ENCODE measurements around the gene ZFP36L1. TPM values are rescaled to one million over a fixed set of nuclear protein-coding genes. Genes with fewer than 3 reads are reported as not detected.

The ZFP36L1 gene
- total RNA-seq, 1 donor from 2014 or later = 42.9 TPM

DNA sequence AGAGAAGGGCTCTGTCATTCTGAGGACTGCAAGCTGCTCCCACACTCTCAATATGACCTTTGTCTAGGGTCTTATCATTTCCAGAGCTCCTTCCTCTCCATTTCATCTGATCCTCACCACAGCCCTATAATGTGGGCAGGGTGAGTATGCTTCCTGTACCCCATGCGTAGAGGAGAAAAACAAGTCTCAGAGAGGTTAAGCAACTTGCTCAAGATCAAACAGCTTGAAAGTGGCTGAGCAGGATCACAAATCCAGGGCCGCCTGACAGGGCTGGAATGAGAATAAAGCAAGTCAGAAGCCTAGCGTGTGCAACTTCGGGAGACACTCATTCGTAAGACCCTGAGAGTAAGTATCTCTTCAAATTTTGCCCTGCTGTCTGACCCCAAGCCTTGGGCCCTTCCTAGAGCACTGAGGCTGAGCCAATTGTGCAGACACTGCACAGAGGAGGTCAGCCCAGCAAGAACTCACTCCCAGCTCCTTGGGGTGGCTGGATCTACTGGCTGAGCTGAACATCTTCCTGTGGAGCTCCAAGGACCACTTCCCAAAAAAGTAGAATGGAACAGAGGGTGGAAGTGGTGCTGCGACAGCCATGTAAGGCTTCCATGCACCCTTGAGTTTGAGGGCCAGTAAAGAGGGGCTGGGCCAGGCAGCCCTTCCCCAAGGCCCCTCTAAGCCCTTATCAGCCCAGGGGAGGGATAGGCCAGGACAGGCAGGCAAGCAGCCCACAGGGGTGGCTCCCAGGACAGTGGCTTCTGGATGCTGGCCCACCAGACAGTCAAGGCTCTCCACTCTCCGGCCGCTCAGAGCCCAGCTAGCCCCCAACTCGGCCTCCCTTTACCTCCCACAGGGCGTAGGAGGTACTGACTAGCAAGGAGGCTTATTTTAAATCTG, 10.5 kb downstream of the ZFP36L1 start:
- Histone ChIP-seq H3K4me2 (no peak overlapping the region), H2AFZ (replicated peaks) (no peak overlapping the region), H3K27me3 (no peaks in the 10 kb centered on the region), H3K4me1 (peaks cover 15% of the 10 kb centered on the region), H3K27ac (no peak overlapping the region), H3K9ac (no peak overlapping the region), H4K20me1 (ENCODE audit: low read depth) (peaks cover 10% of the 10 kb centered on the region), H3K4me3 (no peak overlapping the region), H3K36me3 (no peaks in the 10 kb centered on the region), H3F3A (ENCODE audit: low read depth) (peaks cover 31% of the 10 kb centered on the region), H3K79me2 (ENCODE audit: low read depth) (peaks cover under 1% of the 10 kb centered on the region), H3K9me3 (ENCODE audit: low read depth) (no peaks in the 10 kb centered on the region)
- H3K27ac Mint-ChIP-seq = peak overlapping the region; percentile 66
- no peak overlapping the region for H3K4me3 Mint-ChIP-seq
- DNase-seq (ENCODE audit: low spot score) = no peak
- H3K4me1 Mint-ChIP-seq = peaks cover 70% of the 10 kb centered on the region
- TF ChIP-seq EZH2phosphoT487 (IDR thresholded peaks at IDR 0.05) (no peak), EZH2 (IDR thresholded peaks at IDR 0.05) (no peak)
- TF ChIP-seq, protein P1, sequence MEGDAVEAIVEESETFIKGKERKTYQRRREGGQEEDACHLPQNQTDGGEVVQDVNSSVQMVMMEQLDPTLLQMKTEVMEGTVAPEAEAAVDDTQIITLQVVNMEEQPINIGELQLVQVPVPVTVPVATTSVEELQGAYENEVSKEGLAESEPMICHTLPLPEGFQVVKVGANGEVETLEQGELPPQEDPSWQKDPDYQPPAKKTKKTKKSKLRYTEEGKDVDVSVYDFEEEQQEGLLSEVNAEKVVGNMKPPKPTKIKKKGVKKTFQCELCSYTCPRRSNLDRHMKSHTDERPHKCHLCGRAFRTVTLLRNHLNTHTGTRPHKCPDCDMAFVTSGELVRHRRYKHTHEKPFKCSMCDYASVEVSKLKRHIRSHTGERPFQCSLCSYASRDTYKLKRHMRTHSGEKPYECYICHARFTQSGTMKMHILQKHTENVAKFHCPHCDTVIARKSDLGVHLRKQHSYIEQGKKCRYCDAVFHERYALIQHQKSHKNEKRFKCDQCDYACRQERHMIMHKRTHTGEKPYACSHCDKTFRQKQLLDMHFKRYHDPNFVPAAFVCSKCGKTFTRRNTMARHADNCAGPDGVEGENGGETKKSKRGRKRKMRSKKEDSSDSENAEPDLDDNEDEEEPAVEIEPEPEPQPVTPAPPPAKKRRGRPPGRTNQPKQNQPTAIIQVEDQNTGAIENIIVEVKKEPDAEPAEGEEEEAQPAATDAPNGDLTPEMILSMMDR (IDR thresholded peaks at IDR 0.05) = no peak
- H3K9me3 Mint-ChIP-seq = peaks cover 2% of the 10 kb centered on the region
- peaks cover 10% of the 10 kb centered on the region for H3K36me3 Mint-ChIP-seq
- H3K27me3 Mint-ChIP-seq (ENCODE audit: insufficient read depth, low read depth) = peaks cover 14% of the 10 kb centered on the region

DNA sequence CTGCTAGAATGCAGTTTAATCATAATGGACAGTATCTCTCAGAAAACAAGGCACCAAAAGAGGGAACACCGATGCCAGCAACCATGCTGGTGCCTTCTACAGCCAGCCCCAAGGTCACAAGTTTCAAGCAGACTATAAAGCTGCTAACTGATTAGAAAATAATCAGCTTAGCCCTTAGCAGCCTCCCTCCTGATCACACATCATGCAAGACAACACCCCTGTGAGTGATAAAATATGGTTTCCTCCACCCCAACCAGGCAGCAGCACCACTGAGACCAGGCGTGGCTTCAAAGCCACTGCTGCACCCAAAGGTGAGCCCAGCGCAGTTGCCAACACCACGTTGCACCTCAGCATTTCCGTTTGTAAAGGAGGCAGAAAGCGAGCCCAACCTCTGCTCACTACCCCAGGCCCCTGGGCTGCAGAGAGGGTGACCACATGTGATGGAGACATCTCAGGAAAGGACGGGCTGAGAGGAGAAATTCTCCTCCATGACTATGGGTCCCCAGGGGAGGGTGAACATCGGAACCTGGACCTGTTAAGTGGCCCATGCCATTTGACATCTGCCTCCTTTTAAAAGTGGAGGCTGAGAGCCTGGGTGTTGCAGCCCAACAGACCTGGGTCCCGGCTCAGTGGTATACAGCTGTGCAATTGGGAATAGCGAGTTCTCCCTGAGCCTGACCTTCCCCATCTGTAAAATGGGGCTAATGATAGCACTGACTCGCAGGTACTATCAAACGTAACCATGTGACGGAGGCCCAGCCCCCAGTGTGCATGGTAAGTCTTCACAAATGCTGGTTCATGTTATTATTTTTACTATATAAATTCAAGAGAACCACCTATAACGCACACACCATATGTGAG, 11.5 kb downstream of the ZFP36L1 start:
- Histone ChIP-seq H3K27ac (no peak overlapping the region), H3K27me3 (no peaks in the 10 kb centered on the region), H3K4me2 (peak overlapping the region; percentile 41), H3F3A (ENCODE audit: low read depth) (peaks cover 21% of the 10 kb centered on the region), H3K79me2 (ENCODE audit: low read depth) (no peaks in the 10 kb centered on the region), H3K4me3 (no peak overlapping the region), H2AFZ (replicated peaks) (peak overlapping the region; percentile 78), H3K9me3 (ENCODE audit: low read depth) (no peaks in the 10 kb centered on the region), H3K9ac (no peak overlapping the region), H3K36me3 (no peaks in the 10 kb centered on the region), H3K4me1 (peaks cover 15% of the 10 kb centered on the region), H4K20me1 (ENCODE audit: low read depth) (peaks cover under 1% of the 10 kb centered on the region)
- Mint-ChIP-seq H3K4me3 (peak overlapping the region; percentile 73), H3K4me1 (peaks cover 60% of the 10 kb centered on the region), H3K36me3 (peaks cover 1% of the 10 kb centered on the region), H3K9me3 (no peaks in the 10 kb centered on the region), H3K27ac (peak overlapping the region; percentile 97), H3K27me3 (ENCODE audit: insufficient read depth, low read depth) (peaks cover 14% of the 10 kb centered on the region)
- no peak for TF ChIP-seq EZH2phosphoT487 (IDR thresholded peaks at IDR 0.05)
- no peak for TF ChIP-seq EZH2 (IDR thresholded peaks at IDR 0.05)
- TF ChIP-seq, protein P1 (IDR thresholded peaks at IDR 0.05) = no peak
- DNase-seq (ENCODE audit: low spot score) = no peak

DNA sequence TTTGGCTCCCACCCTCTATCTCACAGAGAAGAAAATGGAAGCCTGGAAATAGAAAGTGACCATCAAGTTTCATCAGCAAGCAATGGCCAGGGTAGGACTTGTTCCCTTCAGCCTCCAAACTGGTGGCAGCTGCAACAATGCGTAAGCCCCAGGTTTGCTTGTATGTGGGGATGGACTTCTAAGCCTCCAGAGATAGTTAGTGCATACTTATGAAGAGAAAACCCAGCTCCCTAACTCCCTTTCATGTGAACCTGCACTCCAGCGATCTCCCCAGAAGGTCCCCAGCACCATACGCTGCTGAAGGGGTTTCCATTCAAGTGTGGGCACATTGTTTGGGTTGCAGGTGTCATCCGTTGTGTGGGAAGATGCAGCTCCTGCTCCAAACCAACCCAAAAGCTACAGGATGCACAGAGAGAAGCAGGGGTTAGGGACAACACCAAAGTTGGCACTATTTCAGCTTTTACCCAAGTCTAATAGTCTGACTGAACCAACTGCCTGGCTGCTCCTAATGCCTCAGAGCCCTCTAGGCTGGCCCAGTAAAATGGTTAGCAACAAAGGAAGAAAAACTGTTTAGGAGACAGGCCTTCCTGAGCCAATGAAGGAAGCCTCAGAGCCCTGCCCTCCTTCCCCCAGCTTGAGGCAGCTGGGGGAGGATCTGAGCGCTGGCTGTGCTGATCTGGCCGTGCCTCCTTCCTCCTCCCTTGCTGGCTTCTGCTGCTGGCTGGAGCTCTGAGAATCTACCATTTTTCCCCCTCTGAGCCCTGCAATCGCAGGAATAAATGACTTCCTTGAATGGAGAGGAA, 12.3 kb downstream of the ZFP36L1 start:
- H3K79me2 ChIP-seq (ENCODE audit: low read depth) = no peaks in the 10 kb centered on the region
- H3K27ac ChIP-seq = no peak overlapping the region
- H3K9me3 ChIP-seq (ENCODE audit: low read depth) = no peaks in the 10 kb centered on the region
- no peak overlapping the region for H3K9ac ChIP-seq
- Mint-ChIP-seq H3K4me1 (peaks cover 53% of the 10 kb centered on the region), H3K36me3 (no peaks in the 10 kb centered on the region), H3K9me3 (no peaks in the 10 kb centered on the region), H3K27ac (peak overlapping the region; percentile 97), H3K27me3 (ENCODE audit: insufficient read depth, low read depth) (peaks cover 14% of the 10 kb centered on the region), H3K4me3 (peak overlapping the region; percentile 73)
- H3K4me1 ChIP-seq = peaks cover 15% of the 10 kb centered on the region
- H3K27me3 ChIP-seq = no peaks in the 10 kb centered on the region
- peak overlapping the region; percentile 78 for H2AFZ ChIP-seq (replicated peaks)
- H3K36me3 ChIP-seq = no peaks in the 10 kb centered on the region
- H3K4me2 ChIP-seq = peak overlapping the region; percentile 41
- H4K20me1 ChIP-seq (ENCODE audit: low read depth) = no peaks in the 10 kb centered on the region
- TF ChIP-seq EZH2 (IDR thresholded peaks at IDR 0.05) (no peak), EZH2phosphoT487 (IDR thresholded peaks at IDR 0.05) (no peak)
- TF ChIP-seq, protein P1 (IDR thresholded peaks at IDR 0.05) = no peak
- peak; percentile 51 for DNase-seq (ENCODE audit: low spot score)
- H3K4me3 ChIP-seq = no peak overlapping the region
- H3F3A ChIP-seq (ENCODE audit: low read depth) = peaks cover 13% of the 10 kb centered on the region
